Neural cell (in vitro differentiated cells): Measurements from ENCODE around the gene HES3.

Experiments used
- CTCF ChIP-seq: fragments of 450-650 bp; IDR thresholded peaks from 2 replicates; pipeline ENCODE4 v1.5.1; 2014; ENCODE audit warnings: antibody characterized with exemption, mild to moderate bottlenecking, moderate library complexity; ENCODE audit not compliant: poor library complexity, severe bottlenecking
- POLR2AphosphoS5 ChIP-seq: IDR thresholded peaks from 2 replicates; pipeline ENCODE4 v1.6.1; 2012

- TF ChIP-seq POLR2AphosphoS5 (peak; percentile 32), CTCF (no peak)
These were observed 17.6 kb downstream of the HES3 start for GRCh38 chr1:6261615-6261995.
